Epithelial cell of esophagus (primary cell): ENCODE measurements around the gene LYG2.
"Not testable (repeated sequence)": the region's sequence is repeated elsewhere in the genome, so short reads cannot be mapped to it uniquely, and the experiment has no call there.

ENCODE experiments used
- DNase-seq: peaks from one replicate; pipeline ENCODE4 v3.0.0; 2010; ENCODE audit warnings: low read depth
- H3K4me3 ChIP-seq: 2 replicates; pipeline ENCODE4 v1.5.1; 2011; ENCODE audit warnings: mild to moderate bottlenecking, low read length, control low read depth
- TF ChIP-seq, protein P1 (sequence below): IDR thresholded peaks from 2 replicates; pipeline ENCODE4 v1.5.1; 2011; ENCODE audit warnings: low read depth, mild to moderate bottlenecking, low read length, control low read depth, inconsistent platforms; ENCODE audit not compliant: insufficient read depth; ENCODE audit errors: missing control alignments

LYG2 gene, protein sequence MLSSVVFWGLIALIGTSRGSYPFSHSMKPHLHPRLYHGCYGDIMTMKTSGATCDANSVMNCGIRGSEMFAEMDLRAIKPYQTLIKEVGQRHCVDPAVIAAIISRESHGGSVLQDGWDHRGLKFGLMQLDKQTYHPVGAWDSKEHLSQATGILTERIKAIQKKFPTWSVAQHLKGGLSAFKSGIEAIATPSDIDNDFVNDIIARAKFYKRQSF

DNA sequence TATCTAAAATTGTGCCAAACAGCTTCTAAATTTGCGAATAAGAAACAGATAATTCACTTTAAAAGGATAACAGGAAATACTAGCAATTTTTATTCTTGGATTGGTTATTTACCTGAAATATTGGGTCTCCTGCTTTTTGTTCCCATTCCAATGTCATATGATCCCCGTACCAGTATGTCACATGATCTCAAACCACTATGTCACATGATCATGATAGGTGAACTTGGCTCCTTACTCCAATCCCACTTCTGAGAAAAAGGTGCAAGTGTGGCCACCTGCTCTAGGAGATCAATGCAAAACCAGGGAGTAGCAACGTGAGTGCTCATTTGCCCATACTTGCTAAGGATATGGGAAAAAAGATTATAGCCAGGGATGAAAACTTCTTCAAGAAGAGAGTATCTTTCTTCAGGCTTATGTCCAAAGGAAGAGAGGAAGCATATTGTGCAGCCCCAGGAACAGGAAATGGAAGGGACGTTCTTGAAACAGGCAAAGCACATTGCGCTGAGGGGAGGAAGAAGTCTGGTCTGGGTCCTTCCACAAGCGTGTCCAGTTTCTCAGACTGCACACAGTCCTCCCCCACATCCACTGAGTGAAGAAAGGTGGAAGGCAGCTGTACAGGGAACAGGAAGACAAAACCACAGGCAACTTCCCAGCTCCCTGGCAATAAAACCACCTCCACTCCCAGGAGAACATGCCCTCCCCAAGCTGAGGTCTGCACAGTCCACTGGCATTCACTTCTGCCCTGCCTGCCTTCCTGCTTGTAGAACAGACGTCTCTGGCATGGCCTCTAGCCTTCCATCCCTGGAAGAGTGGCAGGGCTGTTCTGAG lies at the start of gene LYG2:
Gene LYG2, minus strand, starts transcription at position 176 of the 828 bp plus-strand sequence. CDS start 1,406 bp downstream, outside the sequence.
- no peak within 1 kb of the TSS for H3K4me3 ChIP-seq
- TF ChIP-seq, protein P1, sequence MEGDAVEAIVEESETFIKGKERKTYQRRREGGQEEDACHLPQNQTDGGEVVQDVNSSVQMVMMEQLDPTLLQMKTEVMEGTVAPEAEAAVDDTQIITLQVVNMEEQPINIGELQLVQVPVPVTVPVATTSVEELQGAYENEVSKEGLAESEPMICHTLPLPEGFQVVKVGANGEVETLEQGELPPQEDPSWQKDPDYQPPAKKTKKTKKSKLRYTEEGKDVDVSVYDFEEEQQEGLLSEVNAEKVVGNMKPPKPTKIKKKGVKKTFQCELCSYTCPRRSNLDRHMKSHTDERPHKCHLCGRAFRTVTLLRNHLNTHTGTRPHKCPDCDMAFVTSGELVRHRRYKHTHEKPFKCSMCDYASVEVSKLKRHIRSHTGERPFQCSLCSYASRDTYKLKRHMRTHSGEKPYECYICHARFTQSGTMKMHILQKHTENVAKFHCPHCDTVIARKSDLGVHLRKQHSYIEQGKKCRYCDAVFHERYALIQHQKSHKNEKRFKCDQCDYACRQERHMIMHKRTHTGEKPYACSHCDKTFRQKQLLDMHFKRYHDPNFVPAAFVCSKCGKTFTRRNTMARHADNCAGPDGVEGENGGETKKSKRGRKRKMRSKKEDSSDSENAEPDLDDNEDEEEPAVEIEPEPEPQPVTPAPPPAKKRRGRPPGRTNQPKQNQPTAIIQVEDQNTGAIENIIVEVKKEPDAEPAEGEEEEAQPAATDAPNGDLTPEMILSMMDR = no peak
- no peak for DNase-seq

DNA sequence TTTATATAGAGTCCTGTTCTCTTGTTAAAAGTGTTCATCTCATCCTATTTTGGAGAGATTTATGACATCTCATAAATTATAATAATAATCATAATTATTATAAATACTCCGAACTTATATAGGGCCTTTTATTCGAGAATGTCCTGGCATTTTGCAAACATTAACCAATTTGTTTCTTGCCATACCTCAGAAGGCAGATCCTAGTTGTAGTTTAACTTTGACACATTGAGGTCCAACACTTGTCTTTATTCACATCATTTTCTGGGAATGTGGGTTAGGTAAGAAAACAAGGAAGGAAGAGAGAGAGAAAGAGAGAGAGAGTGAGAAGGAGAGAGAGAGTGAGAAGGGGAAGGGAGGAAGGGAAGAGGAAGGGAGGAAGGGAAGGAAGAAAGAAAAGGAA lies 45.6 kb upstream of the LYG2 start, which contains the start of gene LYG1:
Gene LYG1, minus strand, starts transcription at position 101 of the 400 bp plus-strand sequence. CDS start 5,527 bp downstream, outside the sequence.
- DNase-seq, H3K4me3 ChIP-seq: not testable (repeated sequence)

DNA sequence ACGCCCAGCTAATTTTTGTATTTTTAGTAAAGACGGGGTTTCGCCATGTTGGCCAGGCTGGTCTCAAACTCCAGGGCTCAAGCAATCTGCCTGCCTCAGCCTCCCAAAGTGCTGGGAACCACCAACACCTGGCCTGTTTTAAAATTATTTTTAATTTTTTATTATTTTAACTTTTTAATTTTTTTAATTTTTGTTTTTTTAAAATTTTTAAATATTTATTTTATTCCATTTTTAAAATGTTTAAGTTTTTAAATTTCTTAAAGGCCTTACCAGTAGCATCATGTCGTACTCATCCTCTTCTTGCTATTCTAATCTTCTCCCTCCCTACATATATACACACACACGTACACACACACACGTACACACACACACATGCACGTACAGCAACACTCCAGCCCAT lies 44.1 kb upstream of the LYG2 start:
- DNase-seq = no peak
- TF ChIP-seq, protein P1 = no peak
- no peak overlapping the region for H3K4me3 ChIP-seq

DNA sequence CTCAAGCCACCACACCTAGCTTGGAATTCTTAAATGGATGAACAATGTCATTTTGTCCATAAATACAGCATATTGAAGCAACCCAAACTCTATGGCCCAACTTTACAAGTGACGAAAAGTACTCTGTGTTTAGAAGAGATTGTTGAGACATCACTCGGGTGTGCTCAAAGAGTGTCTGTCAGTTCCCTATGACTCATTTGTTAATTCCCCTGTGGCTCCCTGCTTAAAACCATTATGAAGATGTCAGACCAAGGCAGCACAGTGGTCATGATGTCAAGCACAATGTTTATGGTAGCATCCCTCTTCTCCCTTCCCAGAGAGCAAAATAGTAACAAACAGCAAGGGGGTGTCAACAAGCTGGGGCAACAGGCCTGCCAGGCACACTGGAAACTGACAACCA lies 42.5 kb upstream of the LYG2 start:
- H3K4me3 ChIP-seq = no peak overlapping the region
- peak; percentile 66 for DNase-seq
- TF ChIP-seq, protein P1 = no peak

DNA sequence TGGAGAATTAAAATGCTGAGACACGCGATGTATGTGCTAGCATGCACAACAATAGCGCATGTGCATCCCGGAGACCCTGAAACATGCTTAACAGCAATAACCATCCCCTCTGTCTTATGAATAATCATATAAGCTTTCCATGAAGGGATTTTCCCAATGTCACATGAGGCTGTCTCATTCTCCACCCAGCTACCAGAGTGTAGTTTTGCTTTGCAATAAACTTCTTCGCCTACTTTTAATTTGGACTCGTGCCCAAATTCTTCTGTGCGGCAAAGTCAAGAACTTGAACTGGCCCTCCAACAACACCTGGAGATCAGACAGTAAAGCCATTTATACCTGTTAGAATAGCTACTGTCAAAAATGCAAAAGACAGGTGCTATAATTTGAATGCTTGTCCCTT lies 30.1 kb upstream of the LYG2 start:
- no peak overlapping the region for H3K4me3 ChIP-seq
- TF ChIP-seq, protein P1 = no peak
- DNase-seq = peak; percentile 28

DNA sequence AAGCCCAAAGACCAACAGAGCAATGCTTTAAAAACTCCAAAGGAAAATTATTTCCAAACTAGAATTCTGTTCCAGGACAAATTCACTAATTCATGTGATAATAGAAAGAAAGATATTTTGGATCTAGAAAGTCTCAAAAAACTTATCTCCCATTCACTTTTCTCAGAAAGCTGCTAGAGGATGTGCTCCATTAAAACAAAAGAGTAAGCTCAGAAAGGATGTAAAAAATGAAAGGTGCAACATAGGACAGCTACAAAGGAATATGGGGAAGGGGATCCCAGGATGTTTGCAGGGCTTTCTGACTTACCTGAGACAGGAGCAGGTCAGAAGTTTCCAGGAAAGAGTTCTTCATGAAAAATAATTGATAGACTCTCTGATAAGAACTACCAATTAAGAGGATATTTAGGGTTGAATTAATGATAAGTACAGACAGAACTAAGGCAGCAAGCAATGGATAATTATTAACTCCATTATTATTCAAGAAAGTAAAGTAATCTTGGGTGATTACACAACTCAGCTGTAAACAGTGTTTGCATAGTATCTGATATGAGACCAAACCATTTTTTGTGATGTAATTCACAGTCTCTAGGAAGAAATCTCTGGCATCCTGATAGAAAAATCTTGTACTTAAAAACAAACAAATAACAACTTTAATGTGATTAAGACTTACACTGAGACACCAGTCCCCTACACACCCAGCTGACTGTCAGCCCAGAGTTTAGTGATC lies 24.7 kb upstream of the LYG2 start:
- DNase-seq = no peak
- TF ChIP-seq, protein P1 = no peak
- no peak overlapping the region for H3K4me3 ChIP-seq

DNA sequence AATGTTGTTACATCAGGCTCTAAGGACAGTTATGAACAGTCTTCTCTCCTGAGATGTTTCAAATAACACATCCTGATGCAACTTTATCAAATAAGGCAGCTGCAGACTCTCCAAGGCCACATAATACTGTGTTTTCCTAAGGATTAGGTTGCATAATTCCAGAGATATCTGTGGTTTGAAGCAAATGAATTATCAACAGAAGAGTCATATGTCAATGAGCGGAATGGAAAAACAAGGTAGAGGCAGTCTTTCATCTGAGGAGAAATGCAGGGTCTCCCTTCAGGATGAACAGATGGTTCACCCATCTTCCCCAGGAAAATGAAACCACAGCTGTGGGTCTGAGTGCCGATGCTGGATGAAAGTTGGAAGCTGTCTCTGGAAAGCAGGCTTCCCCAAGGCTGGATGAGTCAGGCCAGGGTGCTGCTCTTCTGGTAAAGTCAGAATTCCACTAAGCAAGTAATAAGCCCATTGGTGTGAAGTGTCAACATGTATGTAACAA lies 23.4 kb upstream of the LYG2 start:
- peak; percentile 86 for DNase-seq
- H3K4me3 ChIP-seq = peak overlapping the region; percentile 9
- TF ChIP-seq, protein P1 = no peak

DNA sequence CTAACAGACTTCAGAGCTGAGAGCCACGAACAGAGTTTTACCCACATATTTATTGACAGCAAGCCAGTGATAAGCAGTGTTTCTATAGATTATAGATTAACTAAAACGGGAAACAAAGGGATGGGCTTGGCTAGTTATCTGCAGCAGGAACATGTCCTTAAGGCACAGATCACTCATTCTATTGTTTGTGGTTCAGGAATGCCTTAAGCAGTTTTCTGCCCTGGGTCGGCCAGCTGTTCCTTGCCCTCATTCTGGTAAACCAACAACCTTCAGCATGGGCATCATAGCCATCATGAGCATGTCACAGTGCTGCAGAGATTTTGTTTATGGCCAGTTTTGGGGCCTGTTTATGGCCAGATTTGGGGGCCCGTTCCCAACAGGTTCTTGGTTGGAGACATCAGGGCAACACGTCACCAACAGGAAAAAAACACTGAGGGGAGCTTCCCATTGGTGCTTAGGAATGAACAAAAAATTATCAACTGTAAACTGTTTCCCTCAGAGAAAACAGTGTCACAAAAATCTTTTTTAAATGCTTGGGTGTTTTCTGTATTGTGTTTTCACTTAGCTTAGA lies 22.8 kb upstream of the LYG2 start:
- not testable (repeated sequence) for DNase-seq, H3K4me3 ChIP-seq
